NOMO-1 (cell line): ENCODE results near the gene ARHGDIG.

ENCODE experiments used
- DNase-seq, 2 experiments: peaks; one replicate each; lab custom pipeline; 2025; ENCODE audit not compliant: unreplicated experiment in 2 of 2; lab: John Stamatoyannopoulos, UW

Gene ARHGDIG

DNA sequence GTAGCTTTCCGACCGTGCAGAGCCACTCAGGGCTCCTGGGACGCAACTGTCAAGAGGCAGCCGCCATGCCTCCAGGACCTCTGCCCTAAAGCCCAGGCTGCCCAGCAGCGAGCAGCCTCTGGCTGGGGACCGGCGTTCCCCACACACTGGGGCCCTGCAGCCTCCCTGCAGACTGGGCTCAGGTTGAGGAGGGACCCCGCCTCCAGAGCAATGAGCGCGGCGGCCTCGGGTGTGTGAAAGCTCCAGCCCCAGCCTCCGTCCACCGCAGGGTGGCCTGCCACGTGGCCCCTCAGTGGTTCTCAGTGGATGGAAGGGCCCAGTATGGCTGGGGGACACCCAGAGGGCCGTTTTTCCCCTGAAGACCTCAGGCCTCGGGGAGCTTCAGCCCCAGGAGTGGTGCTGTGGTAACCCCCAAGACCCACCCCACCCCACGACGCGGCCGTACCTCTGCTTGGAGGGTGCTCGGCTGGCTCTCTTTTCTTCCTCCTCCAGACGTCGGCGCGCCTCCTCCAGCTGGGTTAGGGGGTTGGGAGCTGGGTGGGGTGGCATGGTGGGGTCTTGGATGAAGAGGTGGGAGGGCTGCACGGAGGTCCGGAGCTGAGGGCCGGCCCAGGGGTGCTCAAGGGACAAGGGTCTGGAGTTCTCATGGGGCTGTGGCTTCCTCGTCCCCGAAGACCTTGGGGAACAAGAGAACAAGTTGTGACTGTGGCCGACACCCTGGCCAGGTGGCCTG, 12.8 kb downstream of the ARHGDIG start:
- no peak for DNase-seq

DNA sequence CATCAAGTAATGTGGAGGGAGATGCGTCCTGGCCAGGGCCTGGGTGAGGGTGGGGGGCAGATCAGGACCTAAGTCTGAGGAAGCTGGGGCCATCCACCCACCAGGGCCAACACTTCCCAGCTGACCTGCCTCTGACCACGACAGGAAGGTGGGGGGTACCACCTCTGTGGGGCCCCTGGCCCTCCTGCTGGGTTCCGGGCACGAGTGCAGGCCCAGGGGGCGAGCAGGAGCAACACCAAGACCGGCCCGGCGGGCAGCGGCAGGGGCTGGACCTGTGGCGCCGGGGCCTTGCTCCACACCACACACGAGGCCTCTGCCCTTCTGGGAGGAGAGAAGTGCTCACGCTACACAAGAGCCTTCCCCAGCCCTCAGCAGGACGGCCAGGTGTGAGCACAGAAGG, 15.9 kb downstream of the ARHGDIG start:
- no peak for DNase-seq

DNA sequence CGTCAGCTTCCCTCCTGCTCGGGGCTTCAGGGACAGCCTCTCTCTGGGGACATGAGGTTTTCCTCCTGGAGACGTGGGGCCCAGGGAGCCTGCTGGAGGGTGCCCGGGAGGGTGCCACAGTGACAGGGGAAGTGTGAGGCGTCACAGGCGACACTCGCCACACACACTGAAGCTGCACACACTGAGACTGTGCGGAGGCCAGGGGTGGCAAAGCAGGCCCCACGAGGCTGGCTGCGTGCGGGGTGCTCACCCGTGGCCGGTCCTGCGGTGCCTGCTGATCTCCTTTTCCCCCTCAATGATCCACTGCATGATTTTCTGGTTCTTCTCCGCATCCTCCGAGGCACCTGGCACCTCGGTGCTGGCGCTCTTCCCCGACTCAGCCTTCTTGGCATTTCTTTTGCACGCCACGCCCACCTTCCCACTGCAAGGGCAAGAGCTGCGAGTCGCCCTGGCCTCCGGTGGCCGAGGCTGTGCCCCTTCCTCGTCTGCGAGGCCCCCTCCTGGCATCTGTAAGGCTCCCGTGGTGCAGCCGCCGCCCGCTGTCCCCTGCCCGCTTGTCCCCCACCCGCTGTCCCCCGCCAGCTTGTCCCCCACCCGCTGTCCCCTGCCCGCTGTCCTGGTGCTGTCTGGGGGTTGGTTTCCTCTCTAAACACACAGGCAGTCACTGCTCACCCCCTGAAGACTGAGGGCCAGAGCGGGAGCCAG, 16.6 kb downstream of the ARHGDIG start:
- DNase-seq: no peak

- DNase-seq: no peak
Measured at GRCh38 chr16:297832-298231, 17.4 kb downstream of the ARHGDIG start.

DNA sequence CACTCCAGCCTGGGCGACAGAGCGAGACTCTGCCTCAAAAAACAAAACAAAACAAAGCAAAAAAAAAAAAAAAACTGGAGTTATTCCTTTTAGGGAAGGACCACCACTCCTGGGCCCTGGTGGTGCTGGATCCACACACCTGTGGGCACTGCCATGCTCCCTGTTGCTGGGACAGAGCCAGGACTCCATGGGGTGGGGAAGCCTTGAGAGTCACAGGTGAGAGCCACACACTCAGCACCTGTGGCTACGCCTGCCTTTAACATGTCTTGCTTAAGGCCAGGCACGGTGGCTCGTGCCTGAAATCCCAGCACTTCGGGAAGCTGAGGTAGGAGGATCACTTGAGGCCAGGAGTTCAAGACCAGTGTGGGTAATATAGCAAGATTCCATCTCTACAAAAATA, 20.8 kb downstream of the ARHGDIG start:
- no peak for DNase-seq

DNA sequence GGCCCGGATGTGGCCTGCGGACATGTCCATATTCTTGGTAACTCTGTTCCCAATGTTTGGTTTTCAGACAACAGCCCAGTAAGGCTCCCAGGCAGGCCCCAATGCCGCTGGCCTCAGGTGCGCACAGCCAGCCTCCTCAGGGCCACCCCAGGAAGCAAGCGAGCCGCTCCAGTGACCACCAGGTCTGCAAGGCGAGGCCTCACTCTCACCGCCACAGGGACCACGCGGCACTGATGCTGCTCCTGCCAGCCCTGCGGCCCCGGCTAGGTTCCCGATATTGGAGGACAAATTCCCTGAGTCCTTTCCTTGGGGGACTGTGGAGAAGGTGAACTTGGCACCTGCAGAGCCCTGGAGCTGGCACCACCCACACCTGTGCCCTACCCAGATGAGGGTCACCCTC, 21.6 kb downstream of the ARHGDIG start:
- DNase-seq: no peak

- peak in 1 of 2 experiments; percentile 23 for DNase-seq
Measured at GRCh38 chr16:303760-304505, 23.5 kb downstream of the ARHGDIG start.

DNA sequence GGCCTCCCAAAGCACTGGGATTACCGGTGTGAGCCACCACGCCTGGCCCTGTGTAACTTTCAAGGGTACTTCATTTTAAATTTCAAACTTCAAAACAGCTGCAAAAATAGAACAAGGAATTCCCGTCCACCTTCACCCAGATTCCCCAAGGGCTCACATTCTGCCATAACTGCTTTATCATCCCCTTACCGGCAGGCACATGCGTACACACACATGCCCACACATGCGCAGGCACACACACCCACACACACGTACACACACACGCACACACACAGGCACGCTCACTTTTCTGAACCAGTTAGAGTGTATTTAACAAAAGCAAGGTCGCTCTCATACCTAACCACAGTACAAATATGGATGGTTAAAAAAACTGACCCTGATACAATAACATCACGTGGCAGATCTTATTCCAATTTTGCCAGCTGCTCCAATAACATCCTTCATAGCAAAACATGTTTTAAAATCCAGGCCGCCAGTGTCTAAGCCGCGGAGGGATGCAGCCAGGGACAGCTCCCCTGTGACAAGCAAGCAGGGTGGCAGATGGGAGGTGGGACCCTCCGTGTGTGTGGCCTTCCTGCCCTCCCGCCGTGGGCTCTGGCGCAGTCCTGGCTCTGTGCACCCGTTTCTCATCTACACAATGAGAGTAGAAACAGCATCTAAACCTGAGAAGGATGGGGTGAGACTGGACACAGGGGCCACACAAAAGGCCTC, 25.7 kb downstream of the ARHGDIG start:
- no peak for DNase-seq

DNA sequence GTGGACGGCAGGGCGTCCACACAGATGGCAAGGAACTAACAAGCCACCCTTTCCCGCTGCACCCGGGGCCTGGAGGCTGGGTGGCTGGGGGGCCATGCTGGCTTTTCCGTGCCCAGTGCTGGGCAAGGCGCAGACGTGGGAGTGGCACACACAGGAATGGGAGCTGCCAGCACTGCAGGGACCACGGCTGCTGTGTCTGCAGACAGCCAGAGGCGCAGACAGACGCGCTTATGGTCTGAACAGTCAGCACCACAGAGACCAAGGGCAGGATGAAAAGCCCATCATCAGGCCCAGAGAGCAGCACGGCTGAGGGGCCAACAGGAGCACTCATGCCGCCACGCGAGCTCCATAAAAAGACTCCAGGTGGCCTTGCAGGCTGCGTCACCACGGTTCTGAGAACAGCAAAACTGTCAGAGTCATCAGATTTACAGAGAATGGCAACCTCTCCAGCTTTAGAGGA, 26.6 kb downstream of the ARHGDIG start:
- no peak for DNase-seq

- DNase-seq: no peak
Measured at GRCh38 chr16:307691-308312, 27.4 kb downstream of the ARHGDIG start.

DNA sequence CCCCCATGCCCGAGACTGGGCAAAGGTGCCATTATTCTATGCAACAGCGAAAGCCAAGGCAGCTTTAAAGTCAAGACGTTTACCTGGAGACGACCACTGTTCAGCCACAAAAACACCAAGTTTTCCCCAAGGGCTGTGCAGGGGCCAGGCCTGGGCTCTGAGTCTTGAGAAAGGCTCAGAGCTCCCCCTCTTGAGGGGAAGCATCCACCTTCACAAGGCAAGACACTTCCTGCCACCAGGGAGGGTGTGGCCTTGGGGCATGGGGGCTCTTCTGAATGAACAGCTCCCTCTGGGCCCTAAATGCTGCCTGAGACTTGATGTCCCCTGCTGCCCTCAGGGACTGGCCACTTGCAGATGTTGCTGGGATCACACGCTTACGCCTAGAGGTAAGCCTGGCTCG, 29.1 kb downstream of the ARHGDIG start:
- DNase-seq: no peak

DNA sequence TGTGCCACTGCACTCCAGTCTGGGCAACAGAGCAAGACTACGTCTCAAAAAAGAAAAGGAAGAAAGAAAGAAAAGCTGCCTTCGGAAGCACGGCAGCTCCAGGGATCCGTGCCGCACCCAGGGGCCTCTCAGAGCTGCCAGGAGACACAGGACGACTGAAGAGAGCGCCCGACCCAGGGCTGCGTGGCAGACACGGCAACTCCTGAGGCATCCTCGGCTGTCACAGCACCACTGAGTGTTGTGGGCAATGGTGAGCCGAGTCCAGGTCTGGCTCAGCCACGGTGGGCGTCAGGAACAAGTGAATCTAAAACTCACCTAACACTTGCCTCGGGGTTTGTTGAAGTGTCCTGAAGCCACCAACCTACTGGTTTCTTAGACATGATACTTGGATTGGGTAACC, 31.3 kb downstream of the ARHGDIG start:
- DNase-seq: no peak

- DNase-seq: no peak
Measured at GRCh38 chr16:314351-314750, 34.0 kb downstream of the ARHGDIG start.

DNA sequence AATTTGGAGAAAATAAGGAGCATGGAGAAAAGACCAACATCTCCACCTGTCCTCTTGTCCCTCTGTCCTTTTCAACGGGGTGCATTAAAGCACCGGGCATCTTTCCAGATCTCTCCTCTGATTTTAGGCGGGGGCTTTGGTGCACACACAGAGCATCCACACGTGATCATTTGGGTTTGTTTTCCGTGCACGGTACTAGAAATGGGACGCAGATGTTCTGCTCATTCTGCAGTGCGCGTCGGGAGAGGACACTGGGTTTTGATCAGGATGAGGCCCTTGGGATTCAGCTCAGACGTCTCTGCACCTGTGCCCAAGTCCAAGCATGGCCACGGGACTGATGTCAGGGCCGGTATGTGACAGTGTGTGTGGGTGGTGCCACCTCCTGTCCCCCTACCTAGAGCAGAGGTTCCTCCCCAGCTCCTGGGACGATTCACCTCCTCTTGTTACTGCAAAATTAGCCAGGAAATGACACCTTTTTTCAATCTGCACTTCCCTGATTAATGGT, 34.5 kb downstream of the ARHGDIG start:
- no peak for DNase-seq

- DNase-seq: no peak
Measured at GRCh38 chr16:316741-317464, 36.5 kb downstream of the ARHGDIG start.

DNA sequence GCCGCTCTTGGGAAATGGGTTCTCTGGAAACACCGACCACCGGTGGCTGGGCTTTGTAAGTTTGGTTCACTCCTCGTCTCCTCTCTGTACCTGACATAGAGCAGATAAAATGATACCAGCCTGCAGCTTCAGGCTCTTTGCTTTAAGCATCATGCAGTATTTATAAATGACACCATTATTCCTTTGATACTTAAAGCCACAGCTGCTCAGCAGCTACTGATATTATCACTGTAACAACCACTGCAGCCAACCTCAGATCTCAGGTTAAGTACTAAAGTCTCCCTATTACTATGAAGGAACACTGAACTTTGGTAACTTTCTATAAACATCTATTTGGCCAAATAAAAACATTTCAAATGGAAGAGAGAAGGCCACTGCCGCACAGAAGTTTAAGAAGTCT, 37.2 kb downstream of the ARHGDIG start:
- no peak for DNase-seq

DNA sequence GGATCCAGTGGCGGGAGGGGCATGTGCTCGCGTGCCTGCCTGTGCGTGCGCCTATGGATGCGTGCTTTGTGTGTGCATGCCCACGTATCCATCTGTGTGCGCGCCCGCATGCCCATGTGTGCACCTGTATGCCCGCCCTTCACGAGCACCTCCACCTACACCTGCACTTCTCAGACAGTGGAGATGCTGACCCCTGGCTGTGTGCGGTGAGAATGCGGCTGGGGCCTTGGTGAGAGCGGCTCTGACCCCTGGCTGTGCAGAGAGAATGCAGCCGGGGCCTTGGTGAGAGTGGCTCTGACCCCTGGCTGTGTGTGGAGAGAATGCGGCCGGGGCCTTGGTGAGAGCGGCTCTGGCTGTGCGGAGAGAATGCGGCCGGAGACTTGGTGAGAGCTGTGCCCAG, 38.2 kb downstream of the ARHGDIG start:
- DNase-seq: no peak

DNA sequence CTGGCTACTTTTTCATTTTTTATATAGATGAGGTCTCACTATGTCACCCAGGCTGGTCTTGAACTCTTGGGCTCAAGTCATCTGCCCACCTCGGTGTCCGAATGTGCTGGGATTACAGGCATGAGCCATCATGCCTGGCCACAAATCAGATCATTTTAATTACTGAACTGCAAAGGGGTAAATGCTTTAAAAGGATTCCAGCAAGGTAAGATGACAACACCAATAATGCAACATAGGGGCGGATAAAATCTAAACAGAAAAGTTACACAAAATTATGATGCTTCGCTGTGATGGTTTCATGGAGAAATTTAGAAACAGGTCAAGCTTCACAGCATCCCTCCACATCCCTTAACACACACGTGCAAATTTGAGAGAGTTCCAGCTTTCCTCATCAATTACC, 39.8 kb downstream of the ARHGDIG start:
- DNase-seq: no peak

DNA sequence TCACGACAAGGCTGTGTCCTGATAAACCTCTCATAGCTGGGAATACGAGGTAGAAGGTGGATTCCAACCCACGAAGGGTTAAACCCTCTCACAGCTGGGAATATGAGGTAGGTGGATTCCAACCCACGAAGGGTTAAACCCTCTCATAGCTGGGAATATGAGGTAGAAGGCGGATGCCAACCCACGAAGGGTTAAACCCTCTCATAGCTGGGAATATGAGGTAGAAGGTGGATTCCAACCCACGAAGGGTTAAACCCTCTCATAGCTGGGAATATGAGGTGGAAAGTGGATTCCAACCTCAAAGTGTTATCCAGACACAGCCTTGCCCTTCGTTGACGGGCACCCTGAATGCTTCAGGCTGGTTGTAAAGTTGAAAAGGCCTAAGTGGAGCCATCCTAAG, 41.1 kb downstream of the ARHGDIG start:
- no peak for DNase-seq
